Uterus (tissue), 4 donors: Measurements from ENCODE around the gene OXNAD1. TPM values are rescaled to one million over a fixed set of nuclear protein-coding genes. Genes with fewer than 3 reads are reported as not detected.

Source experiments
- DNase-seq, 2 donors: peaks; one replicate each; pipeline ENCODE4 v3.0.0-alpha.2; 2019 to 2020
- H3K27ac ChIP-seq, 2 donors: fragments of 200-600 bp; sonication (generic); 1 replicate in 1 of 2; 2 replicates in 1 of 2; pipeline ENCODE4 v1.5.1; 2016 to 2018
- H3K27me3 ChIP-seq, 2 donors: fragments of 200-600 bp; sonication (generic); one replicate each; pipeline ENCODE4 v1.5.1; 2018 to 2019; ENCODE audit warnings: control low read depth in 1 of 2
- H3K36me3 ChIP-seq, 2 donors: fragments of 200-600 bp; sonication (generic); one replicate each; pipeline ENCODE4 v1.5.1; 2019; ENCODE audit warnings: control low read depth in 1 of 2
- H3K4me1 ChIP-seq, 2 donors: fragments of 200-600 bp; sonication (generic); one replicate each; pipeline ENCODE4 v1.5.1; 2018 to 2019; ENCODE audit warnings: control low read depth in 1 of 2
- H3K4me3 ChIP-seq, 2 donors: fragments of 200-600 bp; sonication (generic); 1 replicate in 1 of 2; 2 replicates in 1 of 2; pipeline ENCODE4 v1.5.1; 2018 to 2019; ENCODE audit warnings: mild to moderate bottlenecking in 1 of 2
- H3K9me3 ChIP-seq, 2 donors: fragments of 200-600 bp; sonication (generic); one replicate each; pipeline ENCODE4 v1.5.1; 2019; ENCODE audit warnings: control low read depth in 1 of 2
- POLR2A ChIP-seq, 2 donors: fragments of 450-650 bp; IDR thresholded peaks; one replicate each; pipeline ENCODE4 v1.6.1; 2016; ENCODE audit warnings: antibody characterized with exemption in 2 of 2, mild to moderate bottlenecking in 1 of 2, moderate library complexity in 1 of 2
- intact Hi-C: fragments of 100-400 bp; cut with DNase I; formaldehyde crosslinking; loops from one replicate; pipeline ENCODE4 v1.15.1; 2023; ENCODE audit warnings: low total_unique reads
- total RNA-seq, 4 donors: library from RNA; depleted of rRNA in 3 of 4; stranded (reverse); fragments of >200 nt in 3 of 4; gene quantifications; one replicate each; pipeline versions ENCODE4 v1.1.0 to v1.2.4, GENCODE V29; 2014 to 2023
- TF ChIP-seq, protein P1 (sequence below), 4 experiments: fragments of 200-600 bp in 2 of 4; fragments of 450-650 bp in 2 of 4; sonication (generic) in 2 of 4; IDR thresholded peaks; one replicate each; pipeline ENCODE4 v1.5.1; 2016 to 2019; ENCODE audit warnings: antibody characterized with exemption in 4 of 4, mild to moderate bottlenecking in 2 of 4, moderate library complexity in 1 of 4
- donor health status: DM: yes; HTN: yes; CAD: no.

Gene OXNAD1
- total RNA-seq, 4 donors from 2014 or later, result 14.7 to 33.2 (median 32.3) TPM

GRCh38 chr3:16255326-16255725, 9.7 kb upstream of the OXNAD1 start:
- no peak for DNase-seq
- H3K27ac ChIP-seq, result no peak overlapping the region
- intact Hi-C loops, result no loop called here
- H3K4me1 ChIP-seq, result no peaks in the 10 kb centered on the region
- no peaks in the 10 kb centered on the region for H3K9me3 ChIP-seq
- TF ChIP-seq POLR2A (IDR thresholded peaks at IDR 0.05), result no peak
- TF ChIP-seq, protein P1, sequence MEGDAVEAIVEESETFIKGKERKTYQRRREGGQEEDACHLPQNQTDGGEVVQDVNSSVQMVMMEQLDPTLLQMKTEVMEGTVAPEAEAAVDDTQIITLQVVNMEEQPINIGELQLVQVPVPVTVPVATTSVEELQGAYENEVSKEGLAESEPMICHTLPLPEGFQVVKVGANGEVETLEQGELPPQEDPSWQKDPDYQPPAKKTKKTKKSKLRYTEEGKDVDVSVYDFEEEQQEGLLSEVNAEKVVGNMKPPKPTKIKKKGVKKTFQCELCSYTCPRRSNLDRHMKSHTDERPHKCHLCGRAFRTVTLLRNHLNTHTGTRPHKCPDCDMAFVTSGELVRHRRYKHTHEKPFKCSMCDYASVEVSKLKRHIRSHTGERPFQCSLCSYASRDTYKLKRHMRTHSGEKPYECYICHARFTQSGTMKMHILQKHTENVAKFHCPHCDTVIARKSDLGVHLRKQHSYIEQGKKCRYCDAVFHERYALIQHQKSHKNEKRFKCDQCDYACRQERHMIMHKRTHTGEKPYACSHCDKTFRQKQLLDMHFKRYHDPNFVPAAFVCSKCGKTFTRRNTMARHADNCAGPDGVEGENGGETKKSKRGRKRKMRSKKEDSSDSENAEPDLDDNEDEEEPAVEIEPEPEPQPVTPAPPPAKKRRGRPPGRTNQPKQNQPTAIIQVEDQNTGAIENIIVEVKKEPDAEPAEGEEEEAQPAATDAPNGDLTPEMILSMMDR (IDR thresholded peaks at IDR 0.05), result no peak
- no peaks in the 10 kb centered on the region for H3K27me3 ChIP-seq
- no peaks in the 10 kb centered on the region for H3K36me3 ChIP-seq
- no peak overlapping the region for H3K4me3 ChIP-seq

DNA sequence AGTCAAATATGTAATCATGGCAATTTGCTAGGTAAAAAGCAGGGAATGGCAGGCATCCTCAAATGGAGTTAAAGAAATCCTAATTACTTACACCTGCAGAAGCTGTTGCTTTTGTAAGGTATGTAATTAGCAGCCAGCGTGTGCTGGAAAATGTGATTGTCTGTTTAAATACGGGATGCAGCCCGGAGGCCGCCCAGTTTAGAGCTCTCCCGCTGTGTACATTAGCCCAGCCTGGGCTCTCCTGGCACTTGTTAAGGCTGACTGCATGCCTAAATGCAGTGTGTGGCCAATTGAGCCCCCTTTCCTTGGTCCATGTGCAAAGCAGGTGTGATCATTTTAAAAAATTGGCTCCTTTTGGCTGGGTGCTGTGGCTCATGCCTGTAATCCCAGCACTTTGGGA, 9.3 kb upstream of the OXNAD1 start:
- Histone ChIP-seq H3K36me3 (no peaks in the 10 kb centered on the region), H3K27me3 (no peaks in the 10 kb centered on the region), H3K27ac (no peak overlapping the region), H3K4me3 (no peak overlapping the region), H3K4me1 (no peaks in the 10 kb centered on the region), H3K9me3 (no peaks in the 10 kb centered on the region)
- intact Hi-C loops, result no loop called here
- no peak for TF ChIP-seq POLR2A (IDR thresholded peaks at IDR 0.05)
- TF ChIP-seq, protein P1 (IDR thresholded peaks at IDR 0.05), result no peak
- no peak for DNase-seq

- no peak for DNase-seq
- no peak for TF ChIP-seq POLR2A (IDR thresholded peaks at IDR 0.05)
- TF ChIP-seq, protein P1 (IDR thresholded peaks at IDR 0.05), result no peak
- no peaks in the 10 kb centered on the region for H3K36me3 ChIP-seq
- no peaks in the 10 kb centered on the region for H3K4me1 ChIP-seq
- H3K4me3 ChIP-seq, result no peak overlapping the region
- intact Hi-C loops, result no loop called here
- no peaks in the 10 kb centered on the region for H3K9me3 ChIP-seq
- H3K27me3 ChIP-seq, result no peaks in the 10 kb centered on the region
- H3K27ac ChIP-seq, result no peak overlapping the region
These were observed 7.7 kb upstream of the OXNAD1 start for GRCh38 chr3:16257309-16257708.

DNA sequence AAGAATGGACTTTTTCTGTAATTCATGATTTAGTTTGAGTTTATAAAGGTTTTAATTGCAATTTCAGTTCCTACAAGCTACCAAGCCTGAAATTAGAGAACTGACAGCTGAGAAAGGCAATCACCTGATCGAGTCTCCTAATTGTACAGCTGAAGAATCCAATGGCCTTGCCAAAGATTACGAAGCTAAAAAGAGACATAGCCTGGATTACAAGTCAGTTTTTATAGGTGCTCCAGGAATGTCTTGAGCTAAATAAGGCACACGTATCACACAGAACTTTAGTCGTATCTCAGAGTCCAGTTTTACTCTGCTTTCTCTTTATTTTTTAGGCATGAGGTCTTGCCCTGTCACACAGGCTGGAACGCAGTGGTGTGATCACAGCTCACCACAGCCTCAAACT, 6.8 kb upstream of the OXNAD1 start:
- DNase-seq, result no peak
- Histone ChIP-seq H3K36me3 (no peaks in the 10 kb centered on the region), H3K27me3 (no peaks in the 10 kb centered on the region), H3K27ac (no peak overlapping the region), H3K4me1 (no peaks in the 10 kb centered on the region), H3K4me3 (no peak overlapping the region), H3K9me3 (no peaks in the 10 kb centered on the region)
- no peak for TF ChIP-seq POLR2A (IDR thresholded peaks at IDR 0.05)
- TF ChIP-seq, protein P1 (IDR thresholded peaks at IDR 0.05), result no peak
- intact Hi-C loops, result no loop called here

DNA sequence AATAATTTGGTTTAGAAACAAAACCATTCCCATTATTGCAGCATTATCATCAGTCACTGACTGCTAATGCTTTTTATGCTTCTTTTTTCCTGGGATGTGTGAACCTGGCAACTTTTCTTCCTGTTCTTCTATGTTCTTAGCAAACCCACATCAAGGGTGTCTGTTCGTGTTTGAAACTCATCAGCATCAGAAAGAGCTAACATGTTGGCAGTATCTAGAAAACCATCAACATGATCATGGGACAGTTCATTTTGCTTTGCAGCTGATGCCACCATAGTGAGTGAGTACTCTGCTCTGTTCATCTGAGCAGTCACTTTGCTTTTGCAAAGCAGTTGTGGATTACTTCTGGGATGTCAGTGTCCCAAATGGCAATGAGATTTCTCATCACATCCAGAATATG, 6.1 kb upstream of the OXNAD1 start:
- no peak for DNase-seq
- no peaks in the 10 kb centered on the region for H3K27me3 ChIP-seq
- intact Hi-C loops, result no loop called here
- H3K4me3 ChIP-seq, result no peak overlapping the region
- H3K9me3 ChIP-seq, result no peaks in the 10 kb centered on the region
- no peaks in the 10 kb centered on the region for H3K36me3 ChIP-seq
- H3K4me1 ChIP-seq, result no peaks in the 10 kb centered on the region
- TF ChIP-seq, protein P1 (IDR thresholded peaks at IDR 0.05), result no peak
- no peak for TF ChIP-seq POLR2A (IDR thresholded peaks at IDR 0.05)
- no peak overlapping the region for H3K27ac ChIP-seq
